HepG2 (cell line): Measurements from ENCODE around the gene FRS2. TPM values are rescaled to one million over a fixed set of nuclear protein-coding genes. Genes with fewer than 3 reads are reported as not detected.

Experiments used
- CBFB ChIP-seq: sonication (generic); formaldehyde crosslinking; IDR thresholded peaks from 2 replicates; pipeline ENCODE4 v1.4.0; 2020; ENCODE audit warnings: missing genetic modification reagents
- ETV5 ChIP-seq: IDR thresholded peaks from 2 replicates; pipeline ENCODE4 v1.6.1; 2018; ENCODE audit warnings: missing biosample characterization, missing genetic modification reagents, inconsistent platforms, borderline replicate concordance
- HIC2 ChIP-seq: sonication (generic); formaldehyde crosslinking; IDR thresholded peaks from 2 replicates; pipeline ENCODE4 v1.9.0; 2022; ENCODE audit warnings: low read depth, missing genetic modification reagents
- MED8 ChIP-seq: sonication (generic); formaldehyde crosslinking; IDR thresholded peaks from 2 replicates; pipeline ENCODE4 v1.8.1; 2023; ENCODE audit warnings: mild to moderate bottlenecking, missing genetic modification reagents; ENCODE audit not compliant: insufficient replicate concordance
- NCOA1 ChIP-seq: sonication (generic); formaldehyde crosslinking; IDR thresholded peaks from 2 replicates; pipeline ENCODE4 v1.9.0; 2021; ENCODE audit warnings: missing genetic modification reagents
- SP4 ChIP-seq: sonication (generic); formaldehyde crosslinking; IDR thresholded peaks from 2 replicates; pipeline ENCODE4 v1.8.1; 2023; ENCODE audit warnings: mild to moderate bottlenecking, missing genetic modification reagents
- TAF15 ChIP-seq: fragments of 200-400 bp; formaldehyde crosslinking; IDR thresholded peaks from one replicate; pipeline ENCODE4 v1.6.1; 2018; ENCODE audit warnings: mild to moderate bottlenecking, low read depth, low read length; ENCODE audit not compliant: poor library complexity, severe bottlenecking
- TCF7 ChIP-seq: sonication (generic); IDR thresholded peaks from 2 replicates; pipeline ENCODE4 v1.6.1; 2016; ENCODE audit warnings: antibody characterized with exemption, low read depth
- ZBTB40 ChIP-seq, 2 experiments: fragments of 450-650 bp in 1 of 2; sonication (generic) in 1 of 2; formaldehyde crosslinking in 1 of 2; IDR thresholded peaks; 2 replicates each; pipeline versions ENCODE4 v1.6.1 to v1.8.0; 2016 to 2022; ENCODE audit warnings: antibody characterized with exemption in 1 of 2, mild to moderate bottlenecking in 1 of 2, missing genetic modification reagents in 1 of 2
- ZNF44 ChIP-seq: sonication (generic); formaldehyde crosslinking; IDR thresholded peaks from 2 replicates; pipeline ENCODE4 v1.5.1; 2020; ENCODE audit warnings: mild to moderate bottlenecking, missing genetic modification reagents
- ZNF567 ChIP-seq: sonication (generic); formaldehyde crosslinking; IDR thresholded peaks from 2 replicates; pipeline ENCODE4 v1.8.1; 2023; ENCODE audit warnings: mild to moderate bottlenecking, missing genetic modification reagents, borderline replicate concordance
- ZNF652 ChIP-seq: IDR thresholded peaks from 2 replicates; pipeline ENCODE4 v1.6.1; 2016; ENCODE audit warnings: low read depth, borderline replicate concordance
- ZNF790 ChIP-seq: sonication (generic); formaldehyde crosslinking; IDR thresholded peaks from 2 replicates; pipeline ENCODE4 v1.8.0; 2022; ENCODE audit warnings: missing genetic modification reagents, mild to moderate bottlenecking, borderline replicate concordance
- ZNF800 ChIP-seq: sonication (generic); formaldehyde crosslinking; IDR thresholded peaks from 2 replicates; pipeline ENCODE4 v1.4.0; 2020; ENCODE audit warnings: missing genetic modification reagents
- ZSCAN29 ChIP-seq: sonication (generic); formaldehyde crosslinking; conservative IDR thresholded peaks from 2 replicates; pipeline ENCODE4 v1.4.0; 2020; ENCODE audit warnings: mild to moderate bottlenecking, missing genetic modification reagents
- polyA plus RNA-seq, 8 experiments: library from polyadenylated mRNA; depleted of rRNA in 3 of 8; stranded (reverse) in 7 of 8; unstranded in 1 of 8; fragments of >200 nt; fragmentation: Illumina TruSeq in 4 of 8; extraction: Trizol in 4 of 8; gene quantifications; 2 replicates each; pipeline versions ENCODE4 v1.2.1 to v1.2.3, GENCODE V29; 2011 to 2016; ENCODE audit warnings: low read depth in 4 of 8, missing spikeins in 1 of 8, mixed read lengths in 1 of 8; ENCODE audit not compliant: insufficient read depth in 1 of 8
- total RNA-seq, 5 experiments: library from RNA; depleted of rRNA; stranded (reverse); fragments of >200 nt; fragmentation: Illumina TruSeq; extraction: Trizol; gene quantifications; 2 replicates each; pipeline ENCODE4 v1.2.3, GENCODE V29; 2016; ENCODE audit warnings: low read depth in 1 of 5

Gene FRS2
- total and polyA plus RNA-seq, 2 of the 13 experiments (the other 11 are each of a cell fraction or from before 2014, with no cell fraction given) = 8.3 to 16.8 TPM

- TF ChIP-seq ZBTB40 (IDR thresholded peaks at IDR 0.05) (no peak), ZBTB40 (CRISPR knock-in tag; IDR thresholded peaks at IDR 0.05) (peak; percentile 93; the same call in 1 of the 2 replicates), MED8 (CRISPR knock-in tag) (peak; percentile 87), TAF15 (peak; percentile 72), ZNF567 (CRISPR knock-in tag) (peak; percentile 47; the same call in 1 of the 2 replicates), ZSCAN29 (no peak), SP4 (CRISPR knock-in tag) (peak; percentile 92), NCOA1 (CRISPR knock-in tag) (peak; percentile 54; the same call in 1 of the 2 replicates), ZNF800 (0 out of 2 replicates have a peak, but pooled peaks have one; percentile 70), ZNF652 (no peak), HIC2 (no peak), CBFB (CRISPR knock-in tag) (peak; percentile 75), TCF7 (peak; percentile 34; the same call in 1 of the 2 replicates), ZNF44 (CRISPR knock-in tag) (peak; percentile 90; the same call in 1 of the 2 replicates), ZNF790 (CRISPR knock-in tag) (0 out of 2 replicates have a peak, but pooled peaks have one; percentile 73), ETV5 (CRISPR knock-in tag) (peak; percentile 88)
These were observed 115.2 kb downstream of the FRS2 start, which contains the start of gene CCT2 (continued) for GRCh38 chr12:69585189-69586062.
